SU-DHL-6 (cell line): ENCODE measurements around the gene COG6.

Source experiments
- CTCF ChIP-seq: fragments of 200-600 bp; sonication (generic); IDR thresholded peaks from one replicate; pipeline ENCODE4 v1.5.1; 2017; ENCODE audit warnings: antibody characterized with exemption, mild to moderate bottlenecking, low read length, moderate library complexity; ENCODE audit not compliant: insufficient read depth, poor library complexity, severe bottlenecking
- EZH2phosphoT487 ChIP-seq: fragments of 200-600 bp; sonication (generic), shearing (Covaris generic); conservative IDR thresholded peaks from 2 replicates; pipeline ENCODE4 v1.6.1; 2018; ENCODE audit warnings: mild to moderate bottlenecking, antibody characterized with exemption, low read length, moderate library complexity, mixed read lengths

- TF ChIP-seq CTCF (no peak), EZH2phosphoT487 (no peak)
Observed at GRCh38 chr13:39779337-39780265, 124.1 kb downstream of the COG6 start.
